Measurements from ENCODE around the gene TRIOBP.
A peak's percentile ranks its signal among the peaks of the same experiment; 100 is the strongest.

- TF ChIP-seq POLR2AphosphoS5 (IDR thresholded peaks at IDR 0.05) (peak in 1 of 2 donors; percentile 51), CTCF (IDR thresholded peaks at IDR 0.05) (no peak), POLR2A (IDR thresholded peaks at IDR 0.05; ENCODE audit: low read depth) (no peak)
These were observed 48.9 kb downstream of the TRIOBP start for GRCh38 chr22:37745548-37746365.
